ENCODE results near the gene PCGF3.
A peak's percentile ranks its signal among the peaks of the same experiment; 100 is the strongest.

PCGF3 gene

DNA sequence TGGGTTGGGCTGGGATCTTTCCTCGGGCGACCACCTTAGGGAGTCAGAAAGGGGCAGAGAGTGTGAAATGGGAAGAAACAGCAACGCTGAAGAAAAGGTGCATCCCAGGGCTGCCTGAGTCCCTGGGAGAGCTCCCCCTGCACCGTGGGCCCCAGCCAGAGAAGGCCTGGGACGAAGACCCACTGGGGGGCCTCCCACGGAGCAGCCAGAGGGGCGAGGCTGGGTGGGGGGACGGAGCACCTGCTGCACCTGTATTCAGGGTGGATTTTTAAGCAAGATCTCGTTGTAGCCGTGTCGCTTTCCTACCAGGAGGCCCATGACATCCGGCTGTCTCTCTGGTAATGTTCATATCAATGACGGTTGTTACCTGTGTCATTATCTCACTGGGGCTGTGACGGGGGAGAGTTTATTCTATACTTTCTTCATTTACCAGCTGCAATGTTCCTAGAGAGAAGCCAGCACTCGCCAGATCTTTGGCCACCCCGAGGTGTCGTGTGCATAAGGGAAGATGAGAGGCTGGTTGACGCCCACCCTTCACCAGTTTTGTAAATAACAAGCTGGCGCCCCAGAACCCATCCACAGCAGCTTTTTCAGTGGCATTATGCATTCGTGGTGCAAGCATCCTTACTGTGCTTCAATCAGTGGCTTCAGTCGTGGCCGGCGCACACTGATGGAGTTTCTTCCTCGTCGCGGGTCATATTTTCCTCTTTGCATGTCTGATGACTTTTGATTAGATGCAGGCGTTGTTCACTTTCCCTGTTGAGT is 5.6 kb upstream of the PCGF3 start:
- POLR2A ChIA-PET = no interaction called here
- H3K9me3 ChIP-seq (ENCODE audit: control insufficient read depth, insufficient read depth, low read depth, low read length) = no peaks in the 10 kb centered on the region
- no peak overlapping the region for H3K4me3 ChIP-seq (ENCODE audit: low read depth, low read length)
- H3K36me3 ChIP-seq (ENCODE audit: control insufficient read depth in 2 of 2, insufficient read depth in 1 of 2, low read length in 2 of 2) = no peaks in the 10 kb centered on the region
- peak; percentile 84 for TF ChIP-seq GLIS1 (tag by site-specific recombination; IDR thresholded peaks at IDR 0.05)
- no peak for TF ChIP-seq ZNF626 (tag by site-specific recombination; IDR thresholded peaks at IDR 0.05)
- TF ChIP-seq, protein P1, sequence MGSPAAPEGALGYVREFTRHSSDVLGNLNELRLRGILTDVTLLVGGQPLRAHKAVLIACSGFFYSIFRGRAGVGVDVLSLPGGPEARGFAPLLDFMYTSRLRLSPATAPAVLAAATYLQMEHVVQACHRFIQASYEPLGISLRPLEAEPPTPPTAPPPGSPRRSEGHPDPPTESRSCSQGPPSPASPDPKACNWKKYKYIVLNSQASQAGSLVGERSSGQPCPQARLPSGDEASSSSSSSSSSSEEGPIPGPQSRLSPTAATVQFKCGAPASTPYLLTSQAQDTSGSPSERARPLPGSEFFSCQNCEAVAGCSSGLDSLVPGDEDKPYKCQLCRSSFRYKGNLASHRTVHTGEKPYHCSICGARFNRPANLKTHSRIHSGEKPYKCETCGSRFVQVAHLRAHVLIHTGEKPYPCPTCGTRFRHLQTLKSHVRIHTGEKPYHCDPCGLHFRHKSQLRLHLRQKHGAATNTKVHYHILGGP (tag by site-specific recombination; IDR thresholded peaks at IDR 0.05) = no peak
- TF ChIP-seq ZNF157 (tag by site-specific recombination; IDR thresholded peaks at IDR 0.05) = no peak
- TF ChIP-seq, protein P2, sequence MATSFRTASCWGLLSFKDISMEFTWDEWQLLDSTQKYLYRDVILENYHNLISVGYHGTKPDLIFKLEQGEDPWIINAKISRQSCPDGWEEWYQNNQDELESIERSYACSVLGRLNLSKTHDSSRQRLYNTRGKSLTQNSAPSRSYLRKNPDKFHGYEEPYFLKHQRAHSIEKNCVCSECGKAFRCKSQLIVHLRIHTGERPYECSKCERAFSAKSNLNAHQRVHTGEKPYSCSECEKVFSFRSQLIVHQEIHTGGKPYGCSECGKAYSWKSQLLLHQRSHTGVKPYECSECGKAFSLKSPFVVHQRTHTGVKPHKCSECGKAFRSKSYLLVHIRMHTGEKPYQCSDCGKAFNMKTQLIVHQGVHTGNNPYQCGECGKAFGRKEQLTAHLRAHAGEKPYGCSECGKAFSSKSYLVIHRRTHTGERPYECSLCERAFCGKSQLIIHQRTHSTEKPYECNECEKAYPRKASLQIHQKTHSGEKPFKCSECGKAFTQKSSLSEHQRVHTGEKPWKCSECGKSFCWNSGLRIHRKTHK (tag by site-specific recombination; IDR thresholded peaks at IDR 0.05) = no peak
- no peak for TF ChIP-seq OVOL3 (tag by site-specific recombination; IDR thresholded peaks at IDR 0.05)
- TF ChIP-seq ZNF175 (tag by site-specific recombination; IDR thresholded peaks at IDR 0.05) = no peak
- TF ChIP-seq ZBTB20 (tag by site-specific recombination; IDR thresholded peaks at IDR 0.05) = no peak
- CTCF ChIA-PET = interaction anchor here (0.8 to 1.4 kb wide), 2 partner anchors 15 to 16 kb away, joined by 3 to 6 read pairs; no protein-coding TSS in a partner anchor
- no peak overlapping the region for H3K27ac ChIP-seq (ENCODE audit: extremely low read depth, low read depth, low read length)
- no peaks in the 10 kb centered on the region for H3K4me1 ChIP-seq (ENCODE audit: control insufficient read depth, insufficient read depth, low read length)

DNA sequence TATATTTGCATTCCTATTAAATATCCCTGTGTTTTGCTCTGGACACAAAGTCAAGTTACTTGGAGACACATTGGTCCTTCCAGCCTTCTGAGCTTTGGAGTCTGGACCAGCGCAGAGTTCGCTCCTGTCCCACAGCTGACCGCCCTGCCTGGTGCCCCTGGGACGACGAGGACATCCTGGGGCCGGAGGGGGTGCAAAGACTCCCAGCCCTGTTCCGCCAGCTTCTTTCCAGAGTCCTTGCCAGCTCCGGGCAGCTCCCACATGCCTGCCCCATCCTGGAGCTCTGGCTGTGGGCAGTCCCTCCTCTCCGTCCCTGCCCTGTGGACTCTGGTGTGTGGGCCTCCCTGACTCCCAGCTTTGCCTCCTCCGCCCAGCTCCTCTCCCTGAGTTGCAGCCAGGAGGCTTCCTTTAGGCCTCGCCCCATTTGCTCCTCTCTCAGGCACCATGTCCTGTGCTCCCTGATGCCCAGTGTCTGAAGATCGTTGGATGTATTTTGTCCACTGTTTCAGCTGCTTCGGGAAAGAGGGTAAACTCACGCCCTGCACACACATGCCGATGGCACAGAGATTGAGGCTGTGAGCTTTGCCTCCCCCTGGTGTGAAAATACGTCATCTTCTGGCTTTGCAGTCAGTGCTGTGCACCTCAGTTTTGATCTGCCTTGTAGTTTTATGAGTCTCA is 4.9 kb upstream of the PCGF3 start:
- CTCF ChIA-PET = interaction anchor here (0.7 to 1.4 kb wide), 3 partner anchors 16 to 98 kb away, joined by 3 to 6 read pairs (median 3); no protein-coding TSS in a partner anchor
- no peaks in the 10 kb centered on the region for H3K4me1 ChIP-seq (ENCODE audit: control insufficient read depth, insufficient read depth, low read length)
- TF ChIP-seq KLF10 (tag by site-specific recombination; IDR thresholded peaks at IDR 0.05) (no peak), ZNF341 (tag by site-specific recombination; IDR thresholded peaks at IDR 0.05; ENCODE audit: low read depth) (0 out of 2 replicates have a peak, but pooled peaks have one; percentile 15)
- POLR2A ChIA-PET = no interaction called here
- no peaks in the 10 kb centered on the region for H3K9me3 ChIP-seq (ENCODE audit: control insufficient read depth, insufficient read depth, low read depth, low read length)
- no peak overlapping the region for H3K27ac ChIP-seq (ENCODE audit: extremely low read depth, low read depth, low read length)
- no peak overlapping the region for H3K4me3 ChIP-seq (ENCODE audit: low read depth, low read length)
- H3K36me3 ChIP-seq (ENCODE audit: control insufficient read depth in 2 of 2, insufficient read depth in 1 of 2, low read length in 2 of 2) = no peaks in the 10 kb centered on the region

DNA sequence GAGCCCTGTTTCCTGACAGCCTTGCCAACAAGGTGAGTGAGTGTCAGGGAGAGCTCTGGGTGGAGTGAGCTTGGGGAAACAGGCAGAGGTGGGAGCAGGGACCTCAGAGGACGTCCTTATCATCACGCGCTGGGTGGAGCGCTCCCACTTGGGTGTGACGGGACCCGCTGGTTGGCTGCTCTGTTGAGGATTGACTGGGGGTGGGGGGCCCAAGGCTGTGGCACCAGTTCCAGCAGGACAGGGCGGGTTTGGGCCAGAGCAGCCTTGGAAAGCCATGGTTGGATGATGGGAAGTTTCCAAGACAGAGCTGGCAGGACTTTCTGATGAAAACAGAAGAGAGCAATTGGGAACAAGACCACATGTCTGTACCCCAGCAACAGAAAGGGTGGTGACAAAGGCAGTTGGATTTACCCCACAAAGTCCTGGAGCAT is 3.0 kb upstream of the PCGF3 start:
- no peaks in the 10 kb centered on the region for H3K36me3 ChIP-seq (ENCODE audit: control insufficient read depth in 2 of 2, insufficient read depth in 1 of 2, low read length in 2 of 2)
- no peaks in the 10 kb centered on the region for H3K9me3 ChIP-seq (ENCODE audit: control insufficient read depth, insufficient read depth, low read depth, low read length)
- TF ChIP-seq KLF9 (tag by site-specific recombination; IDR thresholded peaks at IDR 0.05; ENCODE audit: low read depth) (no peak), KLF1 (tag by site-specific recombination; IDR thresholded peaks at IDR 0.05) (peak; percentile 77)
- ChIA-PET CTCF (interaction anchor here (1.0 kb wide), 1 partner anchor 11 kb away, joined by 3 read pairs; no protein-coding TSS in a partner anchor), POLR2A (no interaction called here)
- no peaks in the 10 kb centered on the region for H3K4me1 ChIP-seq (ENCODE audit: control insufficient read depth, insufficient read depth, low read length)
- H3K27ac ChIP-seq (ENCODE audit: extremely low read depth, low read depth, low read length) = no peak overlapping the region
- H3K4me3 ChIP-seq (ENCODE audit: low read depth, low read length) = no peak overlapping the region

DNA sequence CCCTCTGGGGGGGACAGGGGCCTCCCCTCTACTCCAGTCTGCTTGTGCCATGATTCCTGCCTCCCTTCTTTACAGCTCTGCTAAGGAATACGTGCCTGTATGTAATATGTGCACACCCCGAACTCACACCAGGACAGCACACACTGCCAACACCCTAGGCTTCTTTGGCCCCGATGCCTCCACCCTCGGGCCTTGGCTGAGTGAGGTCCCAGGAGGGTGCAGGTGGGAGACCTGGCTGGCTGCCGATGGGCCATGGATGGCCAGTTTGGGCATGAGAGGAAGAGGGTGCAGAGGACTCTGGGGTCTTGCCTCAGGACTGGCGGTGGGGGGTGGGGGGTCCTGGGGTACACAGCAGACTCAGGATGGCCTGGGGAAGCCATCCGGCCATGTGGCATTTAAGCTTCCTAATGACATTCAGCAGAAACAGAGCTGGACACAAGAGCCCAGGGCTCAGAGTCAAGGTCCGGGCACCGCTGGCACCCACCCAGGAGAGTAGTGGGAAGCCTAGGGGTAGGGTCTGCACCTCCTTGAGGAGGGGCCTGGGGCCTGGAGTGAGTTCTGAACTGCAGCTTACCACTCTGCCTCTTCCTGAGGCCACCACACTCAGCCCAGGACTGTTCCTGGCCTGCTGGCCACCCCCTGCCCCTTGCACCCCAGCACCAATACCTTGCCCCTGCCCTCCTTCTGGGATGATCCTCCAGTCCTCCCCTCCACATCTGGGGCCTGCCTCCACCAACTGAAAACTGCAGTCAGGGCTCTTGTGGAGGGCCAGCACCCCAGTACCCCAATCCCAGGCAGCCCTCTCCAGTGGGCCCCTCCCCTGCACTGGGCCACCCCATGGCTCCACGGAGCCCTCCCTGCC is 2.1 kb upstream of the PCGF3 start:
- H3K4me1 ChIP-seq (ENCODE audit: control insufficient read depth, insufficient read depth, low read length) = no peaks in the 10 kb centered on the region
- TF ChIP-seq ZNF426 (tag by site-specific recombination; IDR thresholded peaks at IDR 0.05) (no peak), ZNF571 (tag by site-specific recombination; IDR thresholded peaks at IDR 0.05) (no peak), ZNF138 (tag by site-specific recombination; IDR thresholded peaks at IDR 0.05; ENCODE audit: borderline replicate concordance) (no peak), HOXC10 (CRISPR knock-in tag; IDR thresholded peaks at IDR 0.05) (no peak), ZNF521 (tag by site-specific recombination; IDR thresholded peaks at IDR 0.05) (no peak), ZNF404 (tag by site-specific recombination; IDR thresholded peaks at IDR 0.05) (no peak), ZNF501 (tag by site-specific recombination; IDR thresholded peaks at IDR 0.05) (no peak), ZNF629 (tag by site-specific recombination; IDR thresholded peaks at IDR 0.05) (no peak), ZNF114 (tag by site-specific recombination; IDR thresholded peaks at IDR 0.05) (no peak), ZNF24 (tag by site-specific recombination; IDR thresholded peaks at IDR 0.05) (no peak), ZNF335 (tag by site-specific recombination; conservative IDR thresholded peaks at IDR 0.05) (no peak), ZNF560 (tag by site-specific recombination; IDR thresholded peaks at IDR 0.05; ENCODE audit: borderline replicate concordance) (no peak)
- CTCF ChIA-PET = no interaction called here
- H3K27ac ChIP-seq (ENCODE audit: extremely low read depth, low read depth, low read length) = no peak overlapping the region
- POLR2A ChIA-PET = no interaction called here
- H3K4me3 ChIP-seq (ENCODE audit: low read depth, low read length) = no peak overlapping the region
- H3K36me3 ChIP-seq (ENCODE audit: control insufficient read depth in 2 of 2, insufficient read depth in 1 of 2, low read length in 2 of 2) = peaks cover 0 to 5% of the 10 kb centered on the region in 2 experiments; a peak in 1 of 3 replicates
- no peaks in the 10 kb centered on the region for H3K9me3 ChIP-seq (ENCODE audit: control insufficient read depth, insufficient read depth, low read depth, low read length)
